Measurements from ENCODE around the gene CHD2.

GRCh38 chr15:92877000-92877399, 23.1 kb upstream of the CHD2 start:
- TF ChIP-seq CTCF (IDR thresholded peaks at IDR 0.05) (no peak), POLR2AphosphoS5 (IDR thresholded peaks at IDR 0.05) (no peak), EP300 (IDR thresholded peaks at IDR 0.05) (no peak)

Data from upper lobe of left lung (tissue), 4 donors.